C1 segment of cervical spinal cord (tissue), 14 donors: ENCODE measurements around the gene ITGB1BP2.
"Not testable (repeated sequence)": the region's sequence is repeated elsewhere in the genome, so short reads cannot be mapped to it uniquely, and the experiment has no call there.

Experiments
- DNase-seq, 14 donors: peaks; one replicate each; lab custom pipeline; 2025; lab: John Stamatoyannopoulos, UW

ITGB1BP2 gene

GRCh38 chrX:71302461-71303213, 1.1 kb downstream of the ITGB1BP2 start:
- DNase-seq, result no peak

- no peak for DNase-seq
Measured at GRCh38 chrX:71304561-71304960, 3.0 kb downstream of the ITGB1BP2 start.

DNA sequence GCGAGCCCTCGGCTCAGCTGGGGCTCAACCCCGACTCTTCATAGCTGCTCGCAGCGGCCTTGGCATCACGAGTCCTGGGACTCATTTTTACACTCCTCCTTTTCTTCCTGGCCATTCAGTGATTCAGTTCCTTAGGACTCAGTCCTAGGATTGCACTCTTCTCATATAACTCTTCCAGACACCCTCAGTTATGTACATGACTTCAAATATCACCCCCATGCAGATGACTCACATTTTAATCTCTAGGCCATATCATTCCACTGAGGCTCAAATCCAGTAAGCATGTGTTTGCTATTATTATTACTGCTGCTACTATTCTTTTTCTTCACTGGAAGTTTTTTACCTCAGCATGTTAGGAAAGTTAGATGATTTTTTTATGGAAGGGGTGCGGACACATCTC, 14.4 kb downstream of the ITGB1BP2 start:
- DNase-seq, result no peak

DNA sequence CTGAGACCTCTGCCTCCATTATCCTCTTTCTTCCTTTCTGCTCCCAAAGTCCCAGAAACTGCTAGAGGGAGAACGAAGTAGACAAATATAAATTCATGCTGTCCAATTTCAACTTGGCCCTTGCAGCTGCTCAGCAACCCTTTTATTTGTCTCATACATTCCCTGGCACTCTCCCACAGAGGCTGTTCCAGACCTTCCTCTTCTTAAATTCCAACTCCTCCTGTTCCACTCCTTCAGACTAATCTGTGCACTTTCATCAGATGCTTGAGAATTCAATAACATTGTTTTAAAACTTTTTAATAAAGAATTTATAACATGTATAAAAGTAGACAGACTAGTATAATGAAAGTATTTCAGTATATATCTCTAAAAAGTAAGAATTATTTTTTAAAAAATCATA, 15.4 kb downstream of the ITGB1BP2 start:
- not testable (repeated sequence) for DNase-seq

DNA sequence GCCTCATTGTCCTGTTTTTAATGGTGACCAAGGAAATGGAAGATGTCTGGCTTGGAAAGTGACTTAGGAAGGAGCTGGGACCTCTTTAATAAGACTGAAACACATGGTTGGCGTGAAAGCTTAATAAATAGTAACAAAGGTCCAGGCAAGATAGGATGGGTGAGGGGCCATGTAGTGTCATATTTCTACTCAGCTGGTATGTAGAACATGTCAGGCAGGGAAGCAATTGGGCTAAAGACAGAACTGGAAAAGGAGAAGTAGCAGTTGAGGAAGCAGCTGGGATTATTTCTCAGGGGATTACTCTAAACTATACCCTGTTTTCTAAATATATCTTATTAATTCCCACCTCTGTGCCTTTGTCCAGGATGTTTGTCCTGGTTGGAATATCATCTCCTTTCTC, 18.6 kb downstream of the ITGB1BP2 start:
- DNase-seq, result no peak

- no peak for DNase-seq
Measured at GRCh38 chrX:71321731-71322130, 20.2 kb downstream of the ITGB1BP2 start.

DNA sequence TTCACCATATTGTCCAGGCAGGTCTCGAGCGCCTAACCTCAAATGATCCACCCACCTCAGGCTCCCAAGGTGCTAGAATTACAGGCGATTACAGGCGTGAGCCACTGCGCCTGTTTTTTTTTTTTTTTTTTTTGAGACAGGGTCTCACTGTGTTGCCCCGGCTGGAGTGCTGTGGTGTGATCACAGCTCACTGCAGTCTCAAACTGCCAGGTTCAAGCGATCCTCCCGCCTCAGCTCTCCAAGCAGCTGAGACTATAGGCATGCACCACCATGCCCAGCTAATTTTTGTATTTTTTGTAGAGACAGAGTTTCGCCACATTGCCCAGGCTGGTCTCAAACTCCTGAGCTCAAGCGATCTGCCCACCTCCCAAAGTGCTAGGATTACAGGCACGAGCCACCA, 22.9 kb downstream of the ITGB1BP2 start:
- not testable (repeated sequence) for DNase-seq

- DNase-seq, result no peak
Measured at GRCh38 chrX:71326394-71326793, 24.8 kb downstream of the ITGB1BP2 start.

DNA sequence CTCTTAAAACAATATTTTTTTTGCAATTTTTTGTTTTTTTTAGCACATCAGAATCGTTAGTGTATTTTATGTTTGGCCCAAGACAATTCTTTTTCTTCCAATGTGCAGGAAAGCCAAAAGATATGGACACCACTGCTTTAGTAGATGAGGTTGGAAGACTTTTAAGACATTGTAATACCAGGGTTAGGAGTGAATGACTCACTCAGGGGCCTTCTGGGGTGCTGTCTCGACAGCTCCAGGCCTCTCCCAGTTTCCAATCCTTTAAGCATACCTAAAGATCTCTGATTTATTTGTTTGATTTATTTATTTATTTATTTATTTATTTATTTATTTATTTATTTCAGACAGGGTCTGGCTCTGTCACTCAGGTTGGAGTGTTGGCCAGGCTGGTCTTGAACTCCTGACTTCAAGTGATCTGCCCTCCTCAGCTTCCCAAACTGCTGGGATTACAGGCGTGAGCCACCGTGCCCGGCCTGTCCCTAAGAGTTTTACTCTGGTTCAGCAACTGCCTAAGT, 47.7 kb downstream of the ITGB1BP2 start:
- DNase-seq, result not testable (repeated sequence)

- not testable (repeated sequence) for DNase-seq
Measured at GRCh38 chrX:71349867-71350266, 48.3 kb downstream of the ITGB1BP2 start.

DNA sequence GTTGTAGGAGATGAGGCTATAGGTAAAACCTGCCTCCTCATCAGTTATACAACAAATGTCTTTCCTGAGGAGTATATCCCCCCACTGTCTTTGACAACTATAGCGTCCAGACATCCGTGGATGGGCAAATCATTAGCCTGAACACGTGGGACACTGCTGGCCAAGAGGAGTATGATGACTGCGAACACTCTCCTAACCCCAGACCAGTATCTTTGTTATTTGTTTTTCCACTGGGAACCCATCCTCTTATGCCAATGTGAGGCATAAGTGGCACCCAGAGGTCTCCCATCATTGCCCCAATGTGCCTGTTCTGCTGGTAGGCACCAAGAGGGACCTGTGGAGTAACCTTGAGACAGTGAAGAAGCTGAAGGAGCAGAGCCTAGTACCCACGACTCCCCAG, 50.9 kb downstream of the ITGB1BP2 start:
- DNase-seq, result not testable (repeated sequence)
